Testis (tissue), 3 donors: ENCODE results near the gene MRFAP1L1. TPM values are rescaled to one million over a fixed set of nuclear protein-coding genes. Genes with fewer than 3 reads are reported as not detected.

Experiments
- DNase-seq: peaks from one replicate; pipeline ENCODE4 v3.0.0-alpha.2; 2019
- H3K27ac ChIP-seq, 2 donors: fragments of 200-600 bp; sonication (generic); one replicate each; pipeline ENCODE4 v1.5.1; 2019
- H3K27me3 ChIP-seq: fragments of 200-600 bp; sonication (generic); one replicate; pipeline ENCODE4 v1.5.1; 2019
- H3K36me3 ChIP-seq: fragments of 200-600 bp; sonication (generic); one replicate; pipeline ENCODE4 v1.5.1; 2017; ENCODE audit warnings: low read depth; ENCODE audit errors: missing control alignments
- H3K4me1 ChIP-seq: fragments of 200-600 bp; sonication (generic); one replicate; pipeline ENCODE4 v1.5.1; 2019
- H3K4me3 ChIP-seq, 2 donors: fragments of 200-600 bp; sonication (generic); one replicate each; pipeline ENCODE4 v1.5.1; 2017 to 2019
- H3K9me3 ChIP-seq: fragments of 200-600 bp; sonication (generic); one replicate; pipeline ENCODE4 v1.5.1; 2017
- CTCF ChIP-seq, 3 experiments: fragments of 450-650 bp in 2 of 3; fragments of 200-600 bp in 1 of 3; sonication (generic) in 1 of 3; IDR thresholded peaks; one replicate each; pipeline ENCODE4 v1.5.1; 2016 to 2019; ENCODE audit warnings: antibody characterized with exemption in 3 of 3, mild to moderate bottlenecking in 2 of 3, moderate library complexity in 1 of 3
- POLR2A ChIP-seq: fragments of 450-650 bp; IDR thresholded peaks from one replicate; pipeline ENCODE4 v1.6.1; 2017; ENCODE audit warnings: antibody characterized with exemption, mild to moderate bottlenecking, moderate library complexity
- WGBS, 2 donors: methylation state at CpG; one replicate each; pipeline ENCODE4 v1.1.5; 2018; 5-methylcytosine and 5-hydroxymethylcytosine counted together
- intact Hi-C: fragments of 100-400 bp; cut with DNase I; formaldehyde crosslinking; loops from one replicate; pipeline ENCODE4 v1.15.1; 2023; ENCODE audit warnings: low total_unique reads
- polyA plus RNA-seq: library from polyadenylated mRNA; stranded (reverse); fragments of 350-450 nt; fragmentation: Illumina TruSeq; extraction: RNeasy Lipid Tissue Mini Kit (QIAGEN cat#74804); gene quantifications from one replicate; pipeline ENCODE4 v1.2.3, GENCODE V29; 2014; ENCODE audit warnings: low read depth, low replicate concordance; ENCODE audit not compliant: insufficient read depth
- total RNA-seq, 2 donors: library from RNA; depleted of rRNA; stranded (reverse); fragments of >200 nt; gene quantifications; one replicate each; pipeline ENCODE4 v1.2.3, GENCODE V29; 2016

Gene MRFAP1L1
- total and polyA plus RNA-seq, 3 donors from 2014 or later: 40.8 to 60.5 (median 42.9) TPM

GRCh38 chr4:6751611-6752485 is 42.2 kb upstream of the MRFAP1L1 start:
- intact Hi-C loops: no loop called here
- Histone ChIP-seq H3K27me3 (no peaks in the 10 kb centered on the region), H3K4me3 (no peak overlapping the region), H3K36me3 (no peaks in the 10 kb centered on the region), H3K9me3 (no peaks in the 10 kb centered on the region), H3K27ac (no peak overlapping the region), H3K4me1 (peaks cover 28% of the 10 kb centered on the region)
- WGBS, 2 donors: 78 to 79% methylated on average over 17 to 18 of the region's 18 CpGs
- no peak for DNase-seq
- no peak for TF ChIP-seq CTCF (IDR thresholded peaks at IDR 0.05)
- no peak for TF ChIP-seq POLR2A

- no peaks in the 10 kb centered on the region for H3K27me3 ChIP-seq
- no peak for DNase-seq
- H3K4me3 ChIP-seq: no peak overlapping the region
- H3K9me3 ChIP-seq: no peaks in the 10 kb centered on the region
- intact Hi-C loops: no loop called here
- 86 to 89% methylated on average over 15 to 23 of the region's 23 CpGs for WGBS, 2 donors
- TF ChIP-seq POLR2A (no peak), CTCF (IDR thresholded peaks at IDR 0.05) (no peak)
- no peak overlapping the region for H3K27ac ChIP-seq
- H3K36me3 ChIP-seq: no peaks in the 10 kb centered on the region
- peaks cover 39% of the 10 kb centered on the region for H3K4me1 ChIP-seq
Measured at GRCh38 chr4:6750286-6751221, 40.9 kb upstream of the MRFAP1L1 start.

DNA sequence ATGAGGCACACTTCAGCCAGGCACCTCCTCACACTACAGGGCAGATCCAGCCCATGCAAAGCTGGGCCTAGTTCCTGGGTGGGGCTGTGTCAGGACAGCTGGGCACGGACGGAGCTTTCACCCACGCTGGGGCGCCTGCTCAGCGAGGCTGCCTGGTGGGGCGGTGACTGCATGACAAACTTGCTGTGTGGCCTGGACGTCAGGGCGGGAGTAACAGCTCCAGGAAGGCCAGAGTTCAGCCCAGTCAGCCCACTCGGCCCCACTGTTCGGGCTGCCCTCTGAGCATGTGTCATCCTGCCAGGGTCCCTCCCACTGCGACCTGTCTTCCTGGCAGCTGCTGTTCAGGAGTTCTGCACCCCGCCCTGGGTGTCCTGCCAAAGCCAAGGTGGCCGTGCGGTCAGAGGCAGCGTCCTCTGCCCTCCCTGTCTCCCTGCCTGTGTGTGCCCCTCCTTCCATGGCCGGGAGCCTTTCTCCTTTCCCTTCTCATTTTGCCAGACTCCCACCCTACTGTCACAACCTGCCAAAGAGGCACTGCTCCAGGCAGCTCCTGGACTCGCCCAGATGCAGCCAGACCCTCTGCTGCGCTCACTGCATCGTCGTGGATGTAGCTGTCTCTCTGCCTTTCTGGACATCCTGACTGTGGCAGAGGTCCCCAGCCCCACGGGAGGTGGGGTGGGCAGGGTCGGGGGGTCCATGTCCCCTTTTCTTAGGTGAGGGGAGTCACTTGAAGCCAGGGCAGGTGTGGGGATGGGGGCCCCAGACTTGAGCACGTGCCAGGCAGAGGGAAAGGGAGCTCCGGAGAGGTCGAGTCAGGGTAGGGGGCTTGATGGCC is 39.9 kb upstream of the MRFAP1L1 start:
- WGBS, 2 donors: 52% methylated on average over 9 to 25 of the region's 25 CpGs
- Histone ChIP-seq H3K4me3 (no peak overlapping the region), H3K27ac (no peak overlapping the region), H3K27me3 (no peaks in the 10 kb centered on the region), H3K4me1 (peaks cover 33% of the 10 kb centered on the region), H3K9me3 (no peaks in the 10 kb centered on the region), H3K36me3 (no peaks in the 10 kb centered on the region)
- TF ChIP-seq POLR2A: no peak
- no peak for TF ChIP-seq CTCF (IDR thresholded peaks at IDR 0.05)
- intact Hi-C loops: no loop called here
- DNase-seq: peak; percentile 56

- no peaks in the 10 kb centered on the region for H3K36me3 ChIP-seq
- intact Hi-C loops: no loop called here
- H3K4me1 ChIP-seq: peaks cover 33% of the 10 kb centered on the region
- no peaks in the 10 kb centered on the region for H3K27me3 ChIP-seq
- H3K4me3 ChIP-seq: no peak overlapping the region
- no peak for DNase-seq
- no peaks in the 10 kb centered on the region for H3K9me3 ChIP-seq
- WGBS, 2 donors: 85 to 87% methylated on average over 9 of the region's 9 CpGs
- H3K27ac ChIP-seq: no peak overlapping the region
- TF ChIP-seq CTCF (IDR thresholded peaks at IDR 0.05): no peak
- no peak for TF ChIP-seq POLR2A
Measured at GRCh38 chr4:6748286-6748685, 38.6 kb upstream of the MRFAP1L1 start.
